Pancreas (tissue), 10 donors: ENCODE data around the gene ZFP92. TPM values are rescaled to one million over a fixed set of nuclear protein-coding genes. Genes with fewer than 3 reads are reported as not detected.
"Not testable (repeated sequence)": the region's sequence is repeated elsewhere in the genome, so short reads cannot be mapped to it uniquely, and the experiment has no call there.

Source experiments
- ATAC-seq, 4 donors: fragments of 200-7000 bp; cut with Tn5 transposase; one replicate each; pipeline versions ENCODE4 v1.8.0 to v1.9.1; 2020; ENCODE audit warnings: mild to moderate bottlenecking in 4 of 4, moderate library complexity in 4 of 4
- DNase-seq, 6 donors: peaks; one replicate each; pipeline ENCODE4 v3.0.0-alpha.2; 2020
- FAIRE-seq: peaks from 2 replicates; lab custom pipeline; 2012; peaks lifted over from hg19 to GRCh38; lab: Jason Lieb, UNC
- H3K27ac ChIP-seq, 4 donors: fragments of 200-600 bp; sonication (generic); 1 replicate in 3 of 4; 2 replicates in 1 of 4; pipeline versions ENCODE4 v1.5.0 to v1.8.0; 2020
- H3K27me3 ChIP-seq, 4 donors: fragments of 200-600 bp; one replicate each; pipeline ENCODE4 v1.8.0; 2021
- H3K36me3 ChIP-seq, 3 donors: fragments of 200-600 bp; sonication (generic) in 1 of 3; one replicate each; pipeline versions ENCODE4 v1.5.0 to v1.8.0; 2020 to 2021
- H3K4me1 ChIP-seq, 3 donors: fragments of 200-600 bp; one replicate each; pipeline ENCODE4 v1.8.0; 2021
- H3K4me3 ChIP-seq, 4 donors: fragments of 200-600 bp; sonication (generic) in 2 of 4; one replicate each; pipeline versions ENCODE4 v1.5.0 to v1.8.0; 2020 to 2021
- H3K9me3 ChIP-seq, 4 donors: fragments of 200-600 bp; one replicate each; pipeline ENCODE4 v1.8.0; 2021
- CTCF ChIP-seq, 4 donors: fragments of 200-600 bp; sonication (generic) in 3 of 4; IDR thresholded peaks; one replicate each; pipeline versions ENCODE4 v1.5.0 to v1.8.0; 2021; ENCODE audit warnings: antibody characterized with exemption in 4 of 4
- WGBS, 2 donors: extraction: QIAGEN DNeasy Blood & Tissue Kit; methylation state at CpG; one replicate each; pipeline ENCODE4 v1.1.7; 2013; 5-methylcytosine and 5-hydroxymethylcytosine counted together
- intact Hi-C, 3 donors: fragments of 100-400 bp; cut with DNase I; formaldehyde crosslinking; loops; one replicate each; pipeline versions ENCODE4 v1.11.1 to v1.14.2; 2022
- polyA plus RNA-seq, 2 donors: library from polyadenylated mRNA; stranded (reverse); fragments of 200-250 nt; gene quantifications; one replicate each; pipeline ENCODE4 v1.2.3, GENCODE V29; 2013
- total RNA-seq, 6 donors: library from RNA; stranded (reverse); fragmentation: NEBNext Ultra II Directional in 4 of 6; extraction: Animal tissue kit (Norgen Biotek cat#: 25700) in 4 of 6; gene quantifications; one replicate each; pipeline versions ENCODE4 v1.2.1 to v1.2.4, GENCODE V29; 2021 to 2023
- donor health status: healthy with polysubstance abuse.
- donor health status: DM: no; HTN: no; CAD: no; lungs with moderate emphysema.
- donor health status: DM: no; HTN: no; CAD: no.
- donor health status: control.
- donor health status: control.
- donor health status: Bipolar disorder and iron deficiency.
- donor health status: DM: yes; HTN: yes; CAD: no.
- donor health status: DM: no; HTN: no; CAD: no.
- donor health status: DM: no; HTN: no; CAD: no.
- donor health status: DM: yes; HTN: yes; CAD: no.

ZFP92 gene
- total and polyA plus RNA-seq, 8 donors: 0.28 to 1.00 (median 0.41) TPM

GRCh38 chrX:153386097-153386496 is 25.2 kb upstream of the ZFP92 start:
- Histone ChIP-seq H3K4me3 (no peak overlapping the region), H3K9me3 (no peaks in the 10 kb centered on the region), H3K36me3 (no peaks in the 10 kb centered on the region), H3K27ac (no peak overlapping the region), H3K4me1 (no peaks in the 10 kb centered on the region), H3K27me3 (peaks cover 0 to 2% (median 0%) of the 10 kb centered on the region in 4 donors)
- no peak for ATAC-seq
- no peak for FAIRE-seq
- no peak for TF ChIP-seq CTCF (IDR thresholded peaks at IDR 0.05)
- intact Hi-C loops: no loop called here
- WGBS, 2 donors: 65 to 86% methylated on average over 5 of the region's 5 CpGs
- no peak for DNase-seq

- Histone ChIP-seq H3K4me1 (no peaks in the 10 kb centered on the region), H3K27ac (no peak overlapping the region), H3K27me3 (peaks cover 0 to 2% (median 0%) of the 10 kb centered on the region in 4 donors), H3K9me3 (no peaks in the 10 kb centered on the region), H3K4me3 (no peak overlapping the region), H3K36me3 (no peaks in the 10 kb centered on the region)
- intact Hi-C loops: no loop called here
- no peak for ATAC-seq
- no peak for TF ChIP-seq CTCF (IDR thresholded peaks at IDR 0.05)
- no peak for DNase-seq
- FAIRE-seq: no peak
- WGBS, 2 donors: 68 to 73% methylated on average over 5 of the region's 5 CpGs
These were observed 23.9 kb upstream of the ZFP92 start for GRCh38 chrX:153387345-153387744.

GRCh38 chrX:153387987-153388721 is 23.1 kb upstream of the ZFP92 start:
- no peaks in the 10 kb centered on the region for H3K36me3 ChIP-seq
- no peaks in the 10 kb centered on the region for H3K9me3 ChIP-seq
- no peak overlapping the region for H3K4me3 ChIP-seq
- H3K4me1 ChIP-seq: no peaks in the 10 kb centered on the region
- FAIRE-seq (no peak), ATAC-seq (peak in 3 of 4 donors; percentile 57 to 82 (median 68)), DNase-seq (peak in 4 of 6 donors; percentile 48 to 75 (median 58))
- peaks cover 0 to 2% (median 0%) of the 10 kb centered on the region in 4 donors for H3K27me3 ChIP-seq
- no peak for TF ChIP-seq CTCF (IDR thresholded peaks at IDR 0.05)
- intact Hi-C loops: no loop called here
- H3K27ac ChIP-seq: no peak overlapping the region
- 66 to 79% methylated on average over 10 of the region's 10 CpGs for WGBS, 2 donors

GRCh38 chrX:153388722-153389459 is 22.4 kb upstream of the ZFP92 start:
- peak in 1 of 6 donors; percentile 44 for DNase-seq
- 86 to 88% methylated on average over 14 of the region's 14 CpGs for WGBS, 2 donors
- FAIRE-seq: no peak
- ATAC-seq: no peak
- Histone ChIP-seq H3K36me3 (no peaks in the 10 kb centered on the region), H3K27me3 (peaks cover 0 to 2% (median 0%) of the 10 kb centered on the region in 4 donors), H3K9me3 (no peaks in the 10 kb centered on the region), H3K4me1 (no peaks in the 10 kb centered on the region), H3K27ac (no peak overlapping the region), H3K4me3 (no peak overlapping the region)
- TF ChIP-seq CTCF (IDR thresholded peaks at IDR 0.05): no peak
- intact Hi-C loops: no loop called here

GRCh38 chrX:153389460-153389768 is 21.9 kb upstream of the ZFP92 start:
- FAIRE-seq, H3K27ac ChIP-seq, H3K27me3 ChIP-seq, H3K4me3 ChIP-seq, DNase-seq, H3K4me1 ChIP-seq, intact Hi-C loops, H3K36me3 ChIP-seq, ATAC-seq, H3K9me3 ChIP-seq: not testable (repeated sequence)
- WGBS, 2 donors: 96 to 98% methylated on average over 6 of the region's 6 CpGs
